Activated naive CD8-positive, alpha-beta T cell treated with anti-CD3 and anti-CD28 coated beads, Interleukin-2, amount 50 U/mL, for 24 hours (primary cell): Measurements from ENCODE around the gene SAE1.

Experiments used
- ATAC-seq: fragments of 150-1000 bp; cut with Tn5 transposase; one replicate; pipeline ENCODE4 v1.10.0; 2021
- DNase-seq: peaks from one replicate; pipeline ENCODE4 v3.0.0; 2021
- H3K27ac Mint-ChIP-seq: one replicate; pipeline ENCODE4 v1.8.0; 2021; ENCODE audit warnings: mild to moderate bottlenecking, mixed read lengths
- H3K27me3 Mint-ChIP-seq: one replicate; pipeline ENCODE4 v1.8.0; 2021; ENCODE audit warnings: mixed read lengths
- H3K36me3 Mint-ChIP-seq: one replicate; pipeline ENCODE4 v1.8.0; 2021; ENCODE audit warnings: low read depth, mixed read lengths
- H3K4me1 Mint-ChIP-seq: one replicate; pipeline ENCODE4 v1.8.0; 2021; ENCODE audit warnings: mixed read lengths
- H3K4me3 Mint-ChIP-seq: one replicate; pipeline ENCODE4 v1.8.0; 2021; ENCODE audit warnings: mild to moderate bottlenecking, moderate library complexity, mixed read lengths
- H3K9me3 Mint-ChIP-seq: one replicate; pipeline ENCODE4 v1.8.0; 2021; ENCODE audit warnings: mixed read lengths

SAE1 gene

DNA sequence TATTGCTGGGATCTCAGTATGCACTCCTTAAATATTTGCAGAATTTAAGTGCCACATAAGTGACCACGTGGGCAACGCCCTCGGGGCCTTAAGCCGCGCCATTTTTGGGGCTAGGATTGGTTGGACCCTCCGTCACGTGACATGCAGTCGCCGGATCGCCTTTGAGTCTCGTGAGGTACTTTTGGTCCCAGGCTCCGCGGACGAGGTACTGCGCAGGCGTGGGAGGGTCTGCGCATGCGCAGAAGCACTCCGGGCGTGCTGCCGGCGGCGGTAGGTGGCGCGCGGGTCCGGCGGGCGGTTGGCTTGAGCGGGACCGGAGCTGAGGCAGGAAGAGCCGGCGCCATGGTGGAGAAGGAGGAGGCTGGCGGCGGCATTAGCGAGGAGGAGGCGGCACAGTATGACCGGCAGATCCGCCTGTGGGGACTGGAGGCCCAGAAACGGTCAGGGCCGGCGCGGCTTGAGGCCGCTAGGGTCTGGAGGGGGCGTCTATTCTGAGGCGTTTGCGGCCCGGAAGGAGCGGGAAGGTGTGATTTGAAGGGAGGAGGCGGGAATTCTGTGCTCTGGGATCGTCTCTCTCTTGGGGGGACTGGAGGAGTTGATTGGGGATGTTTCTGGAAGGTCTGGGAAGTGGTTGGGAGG lies at the start of gene SAE1:
Gene SAE1 (plus strand): TSS at position 247 of the 639 bp plus-strand sequence. CDS start 96 bp downstream, at position 343.
- Mint-ChIP-seq H3K4me1 (peaks cover 46% of the 10 kb centered on the region), H3K27ac (peak within 1 kb of the TSS; percentile 97), H3K27me3 (peaks cover 4% of the 10 kb centered on the region), H3K4me3 (peak within 1 kb of the TSS; percentile 93), H3K36me3 (peaks cover 54% of the 10 kb centered on the region), H3K9me3 (peaks cover 7% of the 10 kb centered on the region)
- DNase-seq (peak; percentile 100), ATAC-seq (peak; percentile 86)

DNA sequence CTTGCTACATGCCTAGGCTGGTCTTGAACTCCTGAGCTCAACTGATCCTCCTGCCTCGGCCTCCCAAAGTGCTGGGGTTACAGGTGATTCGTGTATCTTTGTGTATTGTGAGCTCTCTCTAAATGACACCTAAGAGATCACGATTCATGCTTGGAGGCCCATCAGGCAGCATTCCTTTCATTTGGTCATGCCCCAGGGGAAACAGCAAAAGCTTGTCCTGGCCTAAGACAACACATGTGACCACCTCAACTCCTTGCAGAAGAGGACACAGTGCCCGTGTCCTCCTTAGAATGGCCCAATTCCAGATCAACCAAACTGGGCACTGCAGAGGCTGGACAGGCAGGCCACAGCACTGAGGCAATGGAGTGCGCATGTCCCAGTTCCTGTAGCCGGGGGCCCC lies 49.5 kb upstream of the SAE1 start:
- ATAC-seq, result no peak
- Mint-ChIP-seq H3K27me3 (no peaks in the 10 kb centered on the region), H3K4me1 (no peaks in the 10 kb centered on the region), H3K9me3 (no peaks in the 10 kb centered on the region), H3K27ac (no peak overlapping the region), H3K36me3 (peaks cover 44% of the 10 kb centered on the region), H3K4me3 (no peak overlapping the region)
- DNase-seq, result no peak

DNA sequence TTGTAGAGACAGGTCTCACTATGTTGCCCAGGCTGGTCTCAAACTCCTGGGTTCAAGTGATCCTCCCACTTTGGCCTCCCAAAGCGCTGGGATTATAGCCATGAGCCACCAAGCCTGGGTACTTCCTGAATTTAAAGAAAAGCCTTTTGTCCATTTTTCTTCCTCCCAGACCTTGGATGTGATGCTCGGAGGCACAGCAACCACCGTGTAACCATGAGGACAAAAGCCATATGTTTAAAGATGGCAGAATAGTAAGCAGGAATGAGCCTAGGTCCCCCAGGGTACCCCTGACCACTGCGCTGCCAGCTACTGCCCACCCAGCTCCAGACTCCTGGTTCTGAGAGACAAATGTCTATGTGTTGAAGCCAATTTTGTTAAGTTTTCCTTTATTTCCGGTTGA lies 48.1 kb upstream of the SAE1 start:
- Mint-ChIP-seq H3K27ac (no peak overlapping the region), H3K27me3 (no peaks in the 10 kb centered on the region), H3K4me3 (no peak overlapping the region), H3K4me1 (no peaks in the 10 kb centered on the region), H3K36me3 (peaks cover 49% of the 10 kb centered on the region), H3K9me3 (no peaks in the 10 kb centered on the region)
- DNase-seq, result no peak
- ATAC-seq, result no peak

DNA sequence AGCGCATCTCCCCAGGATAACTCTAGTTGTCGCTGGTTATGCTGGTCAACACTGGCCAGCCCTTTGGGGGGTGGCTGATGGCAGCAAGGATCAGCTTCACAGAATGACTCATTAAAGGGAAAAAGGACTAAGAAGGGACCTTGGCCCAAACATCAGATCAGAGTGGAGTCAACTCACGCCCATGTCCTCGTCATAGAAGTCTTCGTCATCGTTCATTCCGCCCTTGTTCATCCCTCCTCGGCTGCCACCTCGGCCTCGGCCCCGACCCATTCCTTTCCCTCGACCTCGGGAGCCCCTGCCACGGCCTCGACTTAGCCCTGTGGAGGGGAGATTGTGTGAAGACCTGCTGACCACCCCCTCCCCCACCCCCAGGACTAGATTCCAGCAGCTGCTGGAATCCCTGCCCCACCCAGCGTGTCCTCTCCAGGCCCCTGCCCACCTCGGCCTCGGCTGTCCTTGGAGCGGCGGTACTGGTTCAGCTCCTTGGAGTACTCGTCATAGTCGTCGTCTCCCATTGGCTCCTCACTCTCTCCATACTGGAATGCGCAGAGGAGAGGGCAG lies 45.7 kb upstream of the SAE1 start:
- H3K4me1 Mint-ChIP-seq, result no peaks in the 10 kb centered on the region

DNA sequence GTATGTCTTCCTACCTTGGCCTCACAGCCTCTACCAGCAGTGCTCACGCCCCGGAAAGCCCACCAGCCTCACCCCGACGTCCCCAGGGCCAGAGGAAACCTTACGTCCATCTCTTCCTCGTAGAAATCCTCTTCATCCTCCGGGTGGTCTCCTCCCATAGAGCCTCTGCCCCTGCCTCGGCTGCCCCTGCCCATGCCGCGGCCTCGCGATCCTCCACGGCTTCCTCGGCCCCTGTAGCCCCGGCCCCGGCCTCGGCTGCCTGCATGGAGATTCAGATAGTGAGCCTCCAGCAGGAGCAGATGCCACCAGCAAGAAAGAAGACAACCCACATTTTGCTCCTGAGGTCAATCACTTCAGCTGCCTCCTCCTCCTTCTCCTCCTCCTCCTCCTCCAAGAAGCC lies 44.4 kb upstream of the SAE1 start:
- Mint-ChIP-seq H3K4me3 (no peak overlapping the region), H3K36me3 (peaks cover 61% of the 10 kb centered on the region), H3K4me1 (no peaks in the 10 kb centered on the region), H3K9me3 (no peaks in the 10 kb centered on the region), H3K27ac (peak overlapping the region; percentile 77), H3K27me3 (no peaks in the 10 kb centered on the region)
- DNase-seq (no peak), ATAC-seq (no peak)

More for the DNA sequence above, 45.7 kb upstream of the SAE1 start:
- Mint-ChIP-seq H3K27ac (no peak overlapping the region), H3K36me3 (peaks cover 54% of the 10 kb centered on the region), H3K4me3 (no peak overlapping the region), H3K27me3 (no peaks in the 10 kb centered on the region), H3K9me3 (no peaks in the 10 kb centered on the region)
- no peak for DNase-seq
- no peak for ATAC-seq

DNA sequence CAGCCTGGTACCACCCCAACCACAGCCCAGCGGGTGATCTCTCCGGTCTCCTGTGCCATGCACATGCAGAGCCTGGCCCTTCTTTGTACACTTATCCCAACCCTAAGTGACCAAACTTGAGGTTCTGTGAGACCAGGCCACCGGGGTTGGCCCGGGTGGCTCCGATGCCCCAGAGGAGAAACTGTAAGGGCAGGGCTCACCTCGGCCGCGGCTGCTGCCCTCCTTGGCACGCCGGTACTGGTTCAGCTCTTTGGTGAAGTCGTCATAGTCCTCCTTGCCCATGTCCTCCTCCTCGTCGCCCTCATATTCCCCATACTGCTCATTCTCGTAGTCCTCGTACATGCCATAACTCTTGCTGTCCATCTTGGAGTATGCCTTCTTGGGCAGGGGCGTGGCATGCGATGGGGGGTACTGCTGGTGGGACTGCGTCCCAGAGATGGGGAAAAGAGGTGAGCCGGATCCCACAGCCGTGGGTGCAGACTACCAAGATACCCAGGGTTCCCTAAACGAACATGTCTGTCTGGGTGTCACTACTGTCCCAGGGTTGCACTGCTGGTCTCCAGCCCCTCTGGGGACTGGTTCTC lies 40.8 kb upstream of the SAE1 start:
- Mint-ChIP-seq H3K4me1 (peaks cover 18% of the 10 kb centered on the region), H3K36me3 (peaks cover 60% of the 10 kb centered on the region), H3K4me3 (no peak overlapping the region), H3K27me3 (no peaks in the 10 kb centered on the region), H3K27ac (no peak overlapping the region), H3K9me3 (no peaks in the 10 kb centered on the region)
- DNase-seq (no peak), ATAC-seq (no peak)

DNA sequence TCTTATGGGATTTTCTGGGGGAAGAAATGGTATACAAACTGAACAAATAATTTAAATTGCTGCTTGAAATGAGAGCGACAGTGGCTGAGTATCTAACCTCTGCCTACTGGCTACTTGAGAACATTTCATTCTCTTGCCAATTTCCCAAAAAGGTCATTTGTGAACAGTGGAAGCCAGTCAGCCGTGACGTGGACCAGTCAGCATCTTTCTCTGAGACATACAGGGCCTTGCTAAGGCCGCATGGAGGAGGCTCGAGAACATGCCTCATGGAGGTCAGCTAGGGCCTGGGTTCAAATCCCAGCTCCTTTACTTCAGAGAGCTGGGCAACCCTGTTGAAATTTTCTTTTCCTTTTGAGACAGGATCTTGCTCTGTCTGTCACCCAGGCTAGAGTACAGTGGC lies 37.4 kb upstream of the SAE1 start:
- Mint-ChIP-seq H3K4me3 (no peak overlapping the region), H3K4me1 (peaks cover 45% of the 10 kb centered on the region), H3K27ac (peak overlapping the region; percentile 84), H3K27me3 (no peaks in the 10 kb centered on the region), H3K9me3 (no peaks in the 10 kb centered on the region), H3K36me3 (peaks cover 43% of the 10 kb centered on the region)
- ATAC-seq (no peak), DNase-seq (no peak)

DNA sequence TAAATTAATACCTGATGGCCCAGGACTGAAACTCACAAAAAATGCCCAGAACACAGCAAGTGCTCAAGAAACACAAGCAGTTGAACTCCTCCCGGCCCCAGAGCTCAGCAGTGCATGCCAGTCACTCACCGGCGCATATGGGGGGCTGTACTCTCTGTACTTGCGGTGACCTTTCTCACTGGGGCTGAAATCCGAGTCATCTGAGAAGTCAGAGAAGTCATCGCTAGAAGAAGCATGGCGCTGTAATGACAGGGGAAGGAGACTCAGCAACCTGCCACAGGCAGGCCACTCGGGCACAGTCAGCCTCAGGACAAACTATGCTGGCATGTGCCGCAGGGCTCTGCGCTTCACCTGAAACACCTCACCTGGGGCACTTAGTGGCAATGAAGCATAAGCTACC lies 36.8 kb upstream of the SAE1 start:
- ATAC-seq (peak; percentile 83), DNase-seq (peak; percentile 49)
- peak overlapping the region; percentile 84 for H3K27ac Mint-ChIP-seq
- peak overlapping the region; percentile 72 for H3K4me3 Mint-ChIP-seq
- peaks cover 48% of the 10 kb centered on the region for H3K4me1 Mint-ChIP-seq
- no peaks in the 10 kb centered on the region for H3K27me3 Mint-ChIP-seq
- H3K36me3 Mint-ChIP-seq, result peaks cover 41% of the 10 kb centered on the region
- H3K9me3 Mint-ChIP-seq, result no peaks in the 10 kb centered on the region

DNA sequence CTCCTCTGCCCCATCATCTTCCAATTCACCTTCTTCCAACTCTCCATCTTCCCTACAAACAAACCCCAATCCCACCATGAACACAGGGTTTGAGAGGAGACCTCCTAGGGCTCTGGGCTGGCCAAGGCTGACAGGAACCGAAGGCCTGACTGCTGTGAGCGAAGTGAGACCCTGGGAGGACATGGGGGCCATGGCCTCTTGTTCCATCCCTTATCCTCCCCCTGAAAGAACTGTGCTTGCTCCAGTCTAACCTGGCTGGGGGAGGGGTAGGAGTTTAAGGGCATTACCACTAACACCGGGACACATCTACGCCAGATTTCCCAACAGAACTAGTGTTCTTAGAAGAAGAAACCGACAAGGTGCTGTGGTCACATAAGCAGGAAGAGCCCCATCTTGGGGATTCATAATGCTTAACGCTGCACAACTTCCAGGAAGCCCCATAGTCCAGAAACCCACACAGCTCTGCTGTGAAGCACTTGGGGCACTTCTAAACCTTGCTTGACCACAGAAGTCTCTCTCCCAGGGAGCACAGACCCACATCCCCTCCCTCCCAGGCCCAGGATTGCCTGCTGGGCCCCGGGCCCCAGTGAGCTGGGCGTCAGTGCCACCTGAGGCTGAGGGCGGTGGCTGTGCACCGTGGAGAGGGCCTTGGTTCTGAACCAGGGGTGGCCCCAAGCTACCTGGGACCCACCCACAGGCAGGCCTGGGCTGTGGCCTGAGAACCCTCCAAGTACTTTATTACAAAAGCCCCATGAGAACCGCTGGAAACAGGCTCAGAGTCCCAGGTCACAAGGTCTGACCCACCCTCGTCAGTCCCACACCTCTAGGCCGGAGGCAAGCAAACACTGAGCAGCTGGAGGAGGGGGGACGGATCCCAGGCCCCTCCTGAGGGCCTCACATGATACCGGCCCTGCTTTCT lies 35.8 kb upstream of the SAE1 start:
- ATAC-seq (peak; percentile 73), DNase-seq (peak; percentile 35)
- Mint-ChIP-seq H3K9me3 (no peaks in the 10 kb centered on the region), H3K36me3 (peaks cover 36% of the 10 kb centered on the region), H3K4me1 (peaks cover 53% of the 10 kb centered on the region), H3K27me3 (no peaks in the 10 kb centered on the region), H3K4me3 (peak overlapping the region; percentile 72), H3K27ac (peak overlapping the region; percentile 84)

DNA sequence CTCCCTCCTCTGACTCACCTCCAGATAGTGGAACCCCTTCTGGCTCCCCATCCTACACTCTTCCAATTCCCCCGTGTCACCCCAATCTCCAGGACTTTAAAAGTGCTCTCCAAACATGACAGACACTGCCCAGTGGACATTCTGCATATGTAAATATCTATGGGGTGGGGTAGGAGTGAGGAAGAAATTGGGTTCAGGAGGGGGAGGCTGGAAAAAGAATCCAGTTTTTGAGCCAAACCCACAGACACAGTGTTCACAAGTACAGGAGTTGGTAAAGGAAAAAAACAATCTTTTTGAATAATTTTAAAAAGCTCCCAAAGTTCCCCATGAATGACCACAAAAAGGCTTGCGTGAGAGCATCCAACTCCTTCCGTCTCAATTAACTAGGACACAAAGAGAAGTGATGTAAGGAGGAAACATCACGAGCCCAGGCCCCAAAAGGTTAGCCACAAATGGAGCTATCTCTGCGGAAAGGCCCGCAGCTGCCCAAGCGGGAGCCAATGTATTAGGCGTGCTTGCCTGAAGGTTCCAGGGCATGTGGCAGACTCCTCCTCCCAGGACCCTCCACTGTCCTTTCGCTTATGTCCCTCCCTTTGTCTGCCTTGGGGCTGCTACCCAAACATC lies 35.0 kb upstream of the SAE1 start:
- peak overlapping the region; percentile 84 for H3K27ac Mint-ChIP-seq
- DNase-seq (no peak), ATAC-seq (no peak)
- H3K4me1 Mint-ChIP-seq, result peaks cover 57% of the 10 kb centered on the region
- no peaks in the 10 kb centered on the region for H3K9me3 Mint-ChIP-seq
- H3K36me3 Mint-ChIP-seq, result peaks cover 36% of the 10 kb centered on the region
- no peaks in the 10 kb centered on the region for H3K27me3 Mint-ChIP-seq
- peak overlapping the region; percentile 72 for H3K4me3 Mint-ChIP-seq

DNA sequence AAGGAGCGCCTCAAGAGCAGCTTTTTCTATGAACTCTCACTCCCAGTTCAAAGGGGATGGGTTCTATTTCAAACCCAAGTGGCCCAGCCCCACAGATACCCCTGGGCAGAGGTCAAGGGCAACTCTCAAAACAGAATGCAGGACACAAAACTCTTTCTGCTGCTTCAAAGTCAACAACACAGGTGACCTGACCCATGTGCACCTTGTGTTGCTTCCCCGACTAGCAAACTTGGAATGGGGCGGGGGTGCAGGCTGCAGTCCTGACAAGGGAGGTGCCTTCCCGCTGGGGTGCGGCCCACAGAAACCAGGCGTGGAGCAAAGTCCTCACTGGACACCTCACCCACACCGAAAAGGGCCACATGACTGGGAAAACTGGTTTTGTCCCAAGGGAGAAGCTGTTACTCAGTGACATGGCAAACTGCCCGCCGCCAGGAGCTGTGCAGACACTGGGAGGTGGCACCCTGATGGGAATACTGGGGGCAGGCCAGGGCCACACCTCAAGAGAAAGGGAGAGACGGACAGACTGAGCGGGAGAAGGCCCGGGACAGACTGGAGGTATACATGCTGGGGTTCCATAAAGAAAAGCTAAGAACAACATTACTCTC lies 34.4 kb upstream of the SAE1 start:
- Mint-ChIP-seq H3K27ac (peak overlapping the region; percentile 84), H3K9me3 (no peaks in the 10 kb centered on the region), H3K27me3 (no peaks in the 10 kb centered on the region), H3K36me3 (peaks cover 32% of the 10 kb centered on the region), H3K4me3 (peak overlapping the region; percentile 72), H3K4me1 (peaks cover 60% of the 10 kb centered on the region)
- DNase-seq, result no peak
- no peak for ATAC-seq

DNA sequence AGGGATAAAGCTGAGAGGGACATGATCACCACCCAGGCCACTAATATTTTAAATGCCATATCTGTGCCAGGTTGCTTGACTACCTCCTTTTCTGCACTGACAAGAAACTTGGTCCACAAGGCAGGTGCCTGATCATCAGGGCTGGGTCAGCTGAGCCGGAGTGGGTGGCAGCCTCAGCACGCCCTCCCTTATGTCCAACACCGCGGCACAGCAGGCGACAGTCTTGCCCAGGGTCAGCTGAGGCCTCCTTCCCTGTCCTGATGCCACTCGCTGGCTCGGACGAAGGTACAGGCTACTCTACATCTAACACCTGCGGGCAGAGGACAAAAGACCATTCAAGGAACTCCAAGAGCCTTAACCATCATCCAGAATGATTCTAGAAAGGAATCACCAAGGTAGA lies 33.9 kb upstream of the SAE1 start:
- no peak for ATAC-seq
- Mint-ChIP-seq H3K9me3 (no peaks in the 10 kb centered on the region), H3K4me1 (peaks cover 60% of the 10 kb centered on the region), H3K36me3 (peaks cover 32% of the 10 kb centered on the region), H3K4me3 (no peak overlapping the region), H3K27ac (no peak overlapping the region), H3K27me3 (no peaks in the 10 kb centered on the region)
- no peak for DNase-seq

DNA sequence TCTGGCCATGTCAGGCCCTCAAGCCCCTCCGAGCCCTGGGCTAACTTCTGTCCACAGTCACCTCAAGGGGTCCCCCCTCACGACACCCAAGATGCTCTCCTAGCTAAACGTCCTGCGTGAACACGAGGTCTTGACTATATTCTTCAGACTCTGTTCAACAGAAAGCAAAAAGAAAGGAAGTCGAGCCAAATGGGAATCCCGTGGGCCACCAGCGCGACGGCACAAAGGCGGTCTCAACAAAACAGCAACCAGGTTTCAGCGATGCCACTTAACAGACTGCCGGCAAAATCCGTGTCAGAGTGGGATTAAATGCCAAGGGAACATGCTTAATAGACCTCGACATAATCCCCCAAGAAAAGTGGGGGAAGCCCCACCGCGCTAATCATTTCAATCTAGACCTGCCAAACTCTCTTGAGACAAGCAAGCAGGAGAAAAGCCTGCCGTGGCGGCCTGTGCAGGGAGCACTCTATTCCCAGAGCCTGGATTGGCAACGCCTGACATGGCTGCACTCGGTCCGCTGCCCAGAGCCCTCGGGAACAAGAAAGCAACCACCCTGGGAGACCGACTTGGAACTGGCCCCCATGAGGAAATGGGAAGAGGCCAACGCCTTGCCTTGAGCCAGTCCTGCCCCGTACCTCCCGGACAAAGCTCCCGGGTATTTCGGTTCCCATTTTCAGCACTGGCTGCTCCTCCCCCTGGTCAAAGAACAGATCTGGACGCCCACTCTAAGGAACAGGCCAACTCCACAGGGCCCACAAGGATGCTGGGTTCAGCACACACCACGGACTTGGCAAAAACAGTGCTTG lies 33.0 kb upstream of the SAE1 start:
- H3K9me3 Mint-ChIP-seq, result no peaks in the 10 kb centered on the region
- no peak for DNase-seq
- H3K27ac Mint-ChIP-seq, result no peak overlapping the region
- peaks cover 30% of the 10 kb centered on the region for H3K36me3 Mint-ChIP-seq
- H3K27me3 Mint-ChIP-seq, result no peaks in the 10 kb centered on the region
- H3K4me1 Mint-ChIP-seq, result peaks cover 64% of the 10 kb centered on the region
- H3K4me3 Mint-ChIP-seq, result no peak overlapping the region
- ATAC-seq, result no peak
